ENCODE results near the gene TPCN2.
"Not testable (repeated sequence)": the region's sequence is repeated elsewhere in the genome, so short reads cannot be mapped to it uniquely, and the experiment has no call there.

TPCN2 gene

DNA sequence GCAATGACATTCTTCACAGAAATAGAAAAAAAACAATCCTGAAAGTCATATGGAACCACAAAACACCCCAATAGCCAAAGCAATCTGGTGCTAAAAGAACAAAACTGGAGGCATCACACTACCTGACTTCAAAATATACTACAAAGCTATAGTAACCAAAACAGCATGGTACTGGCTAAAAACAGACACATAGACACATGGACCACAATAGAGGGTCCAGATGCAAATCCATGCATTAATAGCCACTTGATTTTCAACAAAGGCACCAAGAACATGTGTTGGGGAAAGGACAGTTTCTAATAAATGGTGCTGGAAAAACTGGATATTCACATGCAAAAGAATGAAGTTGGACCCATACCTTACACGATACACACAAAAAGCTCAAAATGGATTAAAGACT is 79.2 kb downstream of the TPCN2 start:
- DNase-seq (ENCODE audit: low read depth, low spot score): no peak

DNA sequence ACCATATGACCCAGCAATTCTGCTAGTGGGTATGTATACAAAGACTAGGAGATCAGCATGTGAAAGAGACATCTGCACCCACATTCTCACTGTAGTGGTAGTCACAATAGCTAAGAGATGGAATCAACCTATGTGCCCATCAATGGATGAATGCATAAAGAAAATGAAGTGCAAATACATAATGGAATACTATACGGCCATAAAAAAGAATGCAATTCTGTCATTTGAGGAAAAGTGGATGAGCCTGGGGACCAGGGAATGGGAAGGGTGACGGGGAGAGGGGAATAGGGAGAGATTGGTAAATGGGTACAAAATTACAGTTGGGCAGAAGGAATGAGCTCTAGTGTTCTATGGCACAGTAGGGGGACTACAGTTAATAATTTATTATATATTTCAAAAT is 80.3 kb downstream of the TPCN2 start:
- no peak for DNase-seq (ENCODE audit: low read depth, low spot score)

DNA sequence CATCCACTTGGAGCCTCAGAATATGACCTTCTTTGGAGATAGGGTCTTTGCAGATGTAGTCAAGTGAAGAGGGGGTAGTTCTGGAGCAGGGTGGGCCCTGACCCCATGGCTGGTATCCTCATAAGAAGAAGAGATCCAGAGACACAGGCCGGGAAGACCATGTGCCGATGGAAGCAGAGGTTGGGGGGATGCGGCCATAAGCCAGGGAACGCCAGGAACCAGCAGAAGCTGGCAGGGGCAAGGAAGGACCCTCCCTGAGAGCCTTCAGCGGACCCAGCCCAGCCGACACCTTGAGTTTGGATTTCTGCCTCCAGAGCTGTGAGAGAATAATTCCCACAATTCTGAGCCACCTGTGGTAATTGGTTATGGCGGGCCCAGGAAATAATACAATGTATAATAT is 80.9 kb downstream of the TPCN2 start:
- no peak for DNase-seq (ENCODE audit: low read depth, low spot score)

DNA sequence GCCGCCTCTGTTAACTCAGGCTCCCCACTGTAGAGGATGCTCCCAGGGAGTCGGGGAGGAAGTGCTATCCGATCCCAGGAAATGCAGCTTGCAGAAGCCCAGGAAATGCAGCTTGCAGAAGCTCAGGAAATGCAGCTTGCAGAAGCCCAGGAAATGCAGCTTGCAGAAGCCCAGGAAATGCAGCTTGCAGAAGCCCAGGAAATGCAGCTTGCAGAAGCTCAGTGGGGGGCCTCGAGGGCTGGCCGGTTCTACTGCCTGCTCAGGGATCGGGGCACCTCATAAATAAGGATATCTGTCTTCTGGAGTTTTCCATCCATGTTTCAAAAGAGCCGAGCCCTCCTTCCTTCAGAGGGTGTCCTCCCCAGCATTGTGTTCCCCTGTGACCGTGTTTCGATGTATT is 81.9 kb downstream of the TPCN2 start:
- no peak for DNase-seq (ENCODE audit: low read depth, low spot score)

- no peak for DNase-seq (ENCODE audit: low read depth, low spot score)
Observed at GRCh38 chr11:69131121-69131566, 82.4 kb downstream of the TPCN2 start.

GRCh38 chr11:69131644-69132300 is 83.0 kb downstream of the TPCN2 start:
- DNase-seq (ENCODE audit: low read depth, low spot score): no peak

- no peak for DNase-seq (ENCODE audit: low read depth, low spot score)
Observed at GRCh38 chr11:69132301-69132670, 83.6 kb downstream of the TPCN2 start.

DNA sequence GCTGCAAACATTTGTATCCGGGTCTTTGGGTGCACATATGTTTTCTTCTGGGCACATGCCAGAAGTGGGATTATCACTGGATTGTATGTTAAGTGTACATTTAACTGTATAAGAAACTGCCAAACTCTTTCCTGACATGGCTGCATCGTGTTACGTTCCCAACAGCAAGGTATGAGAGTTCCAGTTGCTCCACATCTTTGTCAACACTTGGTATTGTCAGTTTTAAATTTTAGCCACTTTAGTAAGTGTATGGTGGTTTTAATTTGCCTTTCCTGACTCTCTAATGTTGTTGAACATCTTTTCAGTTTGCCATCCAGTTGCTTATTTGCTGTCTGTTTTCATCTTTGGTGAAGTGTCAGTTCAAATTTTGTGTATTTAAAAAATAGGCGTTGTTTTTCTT is 84.5 kb downstream of the TPCN2 start:
- DNase-seq (ENCODE audit: low read depth, low spot score): no peak

GRCh38 chr11:69134182-69134581 is 85.5 kb downstream of the TPCN2 start:
- not testable (repeated sequence) for DNase-seq (ENCODE audit: low read depth, low spot score)

DNA sequence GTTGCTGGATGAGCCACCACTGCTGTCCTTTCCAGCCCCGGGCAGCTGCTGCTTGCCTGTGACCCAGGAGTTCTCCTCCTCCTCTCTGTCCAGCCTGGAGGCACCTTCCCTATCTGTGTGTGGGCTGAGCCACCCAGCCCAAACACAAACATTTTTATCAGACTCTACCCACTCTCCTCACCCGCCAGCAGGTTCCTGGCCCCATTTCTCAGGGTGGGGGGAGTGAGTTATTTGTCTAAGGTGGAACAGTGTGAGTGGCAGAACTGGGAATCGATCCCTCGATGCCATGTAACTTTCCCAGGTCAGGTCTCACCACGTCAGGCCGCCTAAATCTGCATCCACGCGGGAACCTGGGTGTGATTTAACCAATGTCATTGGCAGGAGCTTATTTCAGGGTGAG is 86.2 kb downstream of the TPCN2 start:
- DNase-seq (ENCODE audit: low read depth, low spot score): no peak

DNA sequence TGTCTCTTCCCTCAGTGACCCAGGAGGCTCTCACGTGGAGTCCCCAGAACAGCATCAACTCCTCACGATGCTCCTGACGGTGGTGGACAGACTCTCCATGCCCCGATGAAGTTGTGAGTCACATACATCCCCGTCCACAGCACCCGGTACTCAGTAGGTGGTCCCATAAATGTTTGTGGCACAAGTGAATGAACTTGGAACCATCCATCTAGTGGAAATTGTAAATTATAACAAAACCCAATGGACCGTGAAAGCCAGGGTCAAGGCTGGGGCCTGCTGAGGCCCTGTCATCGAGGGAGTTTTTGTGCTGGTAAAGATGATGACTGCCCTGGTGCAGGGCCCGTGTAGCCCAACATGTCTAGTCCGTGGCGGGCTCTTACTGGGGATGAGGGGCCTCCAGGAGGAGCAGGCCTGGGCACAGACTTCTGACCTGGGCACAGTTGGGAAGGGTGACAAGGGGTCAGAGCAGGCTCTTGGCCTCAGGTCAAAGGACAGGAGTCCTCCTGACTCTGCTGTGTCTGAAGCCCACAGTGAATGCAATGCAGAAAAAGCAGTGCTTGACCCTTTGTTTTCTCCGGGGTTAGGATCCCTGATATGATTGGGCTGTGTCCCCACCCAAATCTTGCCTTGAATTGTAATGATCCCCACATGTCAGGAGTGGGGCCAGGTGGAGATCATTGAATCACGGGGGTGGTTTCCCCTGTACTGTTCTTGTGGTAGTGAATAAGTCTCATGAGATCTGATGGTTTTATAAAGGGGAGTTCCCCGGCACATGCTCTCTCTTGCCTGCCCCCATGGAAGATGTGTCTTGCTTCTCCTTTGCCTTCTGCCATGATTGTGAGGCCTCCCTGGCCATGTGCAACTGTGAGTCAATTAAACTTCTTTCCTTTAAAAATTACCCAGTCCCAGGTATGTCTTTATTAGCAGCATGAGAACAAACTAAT is 87.0 kb downstream of the TPCN2 start:
- no peak for DNase-seq (ENCODE audit: low read depth, low spot score)

- no peak for DNase-seq (ENCODE audit: low read depth, low spot score)
Observed at GRCh38 chr11:69136471-69136870, 87.7 kb downstream of the TPCN2 start.

GRCh38 chr11:69137151-69137844 is 88.6 kb downstream of the TPCN2 start:
- no peak for DNase-seq (ENCODE audit: low read depth, low spot score)

DNA sequence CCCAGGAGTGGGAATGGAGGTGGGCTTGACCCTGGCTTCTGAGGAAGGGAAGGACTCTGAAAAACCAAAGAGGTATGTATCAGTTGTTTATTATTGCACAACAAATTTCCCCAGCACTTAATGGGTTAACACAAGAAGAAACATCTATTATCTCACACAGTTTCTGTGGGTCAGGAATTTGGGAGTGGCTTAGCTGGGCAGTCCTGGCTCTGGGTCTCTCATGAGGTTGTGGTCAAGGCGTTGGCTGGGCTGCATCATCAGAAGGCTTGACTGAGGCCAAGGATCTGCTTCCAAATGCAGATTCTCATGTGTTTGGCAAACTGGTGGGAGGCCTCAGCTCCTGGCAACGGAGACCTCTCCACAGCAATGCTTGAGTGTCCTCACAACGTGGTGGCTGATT is 89.5 kb downstream of the TPCN2 start:
- no peak for DNase-seq (ENCODE audit: low read depth, low spot score)

DNA sequence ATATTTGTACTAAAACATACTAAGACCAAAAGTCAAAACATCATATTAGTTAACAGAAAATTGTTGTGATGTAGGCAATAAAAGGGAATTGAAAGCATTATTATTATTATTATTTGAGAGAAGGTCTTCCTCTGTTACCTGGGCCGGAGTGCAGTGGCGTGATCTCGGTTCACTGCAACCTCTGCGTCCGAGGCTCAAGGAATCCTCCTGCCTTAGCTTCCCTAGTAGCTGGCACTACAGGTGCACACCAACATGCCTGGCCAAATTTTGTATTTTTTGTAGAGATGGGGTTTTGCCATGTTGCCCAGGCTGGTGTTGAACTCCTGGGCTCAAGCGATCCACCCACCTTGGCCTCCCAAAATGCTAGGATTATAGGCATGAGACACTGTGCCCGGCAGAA is 91.4 kb downstream of the TPCN2 start:
- not testable (repeated sequence) for DNase-seq (ENCODE audit: low read depth, low spot score)

DNA sequence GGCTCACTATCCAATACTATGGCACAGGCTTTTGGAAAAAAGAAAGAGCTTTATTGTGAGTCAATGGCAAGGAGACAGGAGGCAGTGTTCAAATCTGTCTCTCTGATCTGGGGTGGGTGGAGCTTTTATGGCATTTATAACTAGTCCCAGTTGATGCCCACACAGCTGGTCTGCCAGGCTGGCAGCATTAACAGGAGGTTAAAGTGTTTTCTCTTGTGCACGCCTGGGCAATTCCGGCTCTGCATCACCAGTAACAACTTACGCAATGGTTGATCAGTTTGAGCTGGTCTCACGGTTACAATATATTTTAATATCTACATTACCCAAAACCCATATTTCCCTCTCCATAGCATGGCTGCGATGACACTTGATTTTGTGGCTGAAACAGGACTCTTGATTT is 91.9 kb downstream of the TPCN2 start:
- DNase-seq (ENCODE audit: low read depth, low spot score): no peak

DNA sequence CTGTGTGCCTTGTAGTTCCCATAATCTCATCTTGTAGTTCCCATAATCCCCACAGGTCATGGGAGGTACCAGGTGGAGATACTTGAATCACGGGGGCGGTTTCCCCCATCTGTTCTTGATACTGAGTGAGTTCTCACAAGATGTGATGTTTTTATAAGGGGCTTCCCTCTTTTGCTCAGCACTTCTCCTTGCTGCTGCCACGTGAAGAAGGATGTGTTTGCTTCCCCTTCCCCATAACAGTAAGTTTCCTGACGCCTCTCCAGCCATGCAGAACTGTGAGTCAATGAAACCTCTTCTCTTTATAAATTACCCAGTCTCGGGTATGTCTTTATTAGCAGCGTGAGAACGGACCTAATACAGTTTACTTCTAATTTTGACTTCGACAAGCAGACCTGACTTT is 93.0 kb downstream of the TPCN2 start:
- no peak for DNase-seq (ENCODE audit: low read depth, low spot score)

GRCh38 chr11:69142895-69143294 is 94.2 kb downstream of the TPCN2 start:
- no peak for DNase-seq (ENCODE audit: low read depth, low spot score)

DNA sequence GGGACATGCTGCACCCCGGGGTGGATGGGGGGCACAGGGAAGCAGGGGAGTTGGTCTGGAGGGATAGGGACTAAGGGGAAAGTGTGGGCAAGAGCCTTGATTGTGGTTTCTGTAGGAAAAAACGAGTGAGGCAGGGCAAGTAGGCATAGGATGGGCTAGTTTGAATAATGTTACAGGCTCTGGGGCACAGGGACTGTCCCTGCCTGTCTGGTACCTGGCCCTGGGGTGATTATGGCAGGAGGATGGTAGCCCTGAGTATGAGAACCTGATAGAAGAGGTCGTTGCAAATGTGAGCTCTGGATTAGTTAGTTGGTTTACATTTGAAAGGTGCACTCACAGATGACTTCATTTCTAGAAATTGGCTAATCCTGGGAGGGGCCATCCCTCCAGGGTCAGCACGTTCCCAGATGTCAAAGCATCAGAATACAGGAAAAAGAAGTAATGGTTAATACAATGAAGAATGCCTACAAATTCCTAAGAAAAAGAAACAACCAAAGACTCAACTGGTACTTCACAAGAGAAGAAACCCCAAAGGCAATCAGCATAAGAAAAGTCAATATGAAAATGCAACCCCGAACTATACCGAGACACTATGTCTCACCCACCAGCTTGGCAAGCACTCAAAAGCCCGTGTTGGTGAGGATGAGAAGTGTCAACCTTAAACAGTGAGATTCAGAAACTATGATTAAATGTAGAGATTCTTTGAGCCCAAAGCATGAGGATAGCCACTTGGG is 95.8 kb downstream of the TPCN2 start:
- DNase-seq (ENCODE audit: low read depth, low spot score): no peak

GRCh38 chr11:69145050-69145380 is 96.3 kb downstream of the TPCN2 start:
- no peak for DNase-seq (ENCODE audit: low read depth, low spot score)

- no peak for DNase-seq (ENCODE audit: low read depth, low spot score)
Observed at GRCh38 chr11:69148377-69148762, 99.6 kb downstream of the TPCN2 start.

GRCh38 chr11:69148806-69149205 is 100.1 kb downstream of the TPCN2 start:
- DNase-seq (ENCODE audit: low read depth, low spot score): no peak
